HK-2 (cell line): ENCODE measurements around the gene RNF123.

Experiments used
- DNase-seq: peaks from one replicate; pipeline ENCODE4 v3.0.0-alpha.2; 2018; ENCODE audit not compliant: unreplicated experiment

RNF123 gene

GRCh38 chr3:49658711-49659110 is 30.6 kb upstream of the RNF123 start:
- DNase-seq, result no peak

- no peak for DNase-seq
These were observed 29.6 kb upstream of the RNF123 start for GRCh38 chr3:49659756-49660155.

- DNase-seq, result peak; percentile 45
These were observed 28.1 kb upstream of the RNF123 start for GRCh38 chr3:49661281-49661680.

GRCh38 chr3:49662021-49662420 is 27.3 kb upstream of the RNF123 start:
- DNase-seq, result no peak

- no peak for DNase-seq
These were observed 26.5 kb upstream of the RNF123 start for GRCh38 chr3:49662720-49663413.

- DNase-seq, result no peak
These were observed 25.5 kb upstream of the RNF123 start for GRCh38 chr3:49663831-49664230.

GRCh38 chr3:49664300-49664699 is 25.1 kb upstream of the RNF123 start:
- no peak for DNase-seq

- no peak for DNase-seq
These were observed 23.4 kb upstream of the RNF123 start for GRCh38 chr3:49665822-49666519.

- no peak for DNase-seq
These were observed 22.8 kb upstream of the RNF123 start for GRCh38 chr3:49666592-49666991.

- DNase-seq, result no peak
These were observed 21.5 kb upstream of the RNF123 start for GRCh38 chr3:49667701-49668413.

- peak; percentile 42 for DNase-seq
These were observed 21.0 kb upstream of the RNF123 start for GRCh38 chr3:49668414-49668797.

GRCh38 chr3:49668861-49669260 is 20.5 kb upstream of the RNF123 start:
- peak; percentile 53 for DNase-seq

- DNase-seq, result no peak
These were observed 20.0 kb upstream of the RNF123 start for GRCh38 chr3:49669352-49669751.

- DNase-seq, result no peak
These were observed 18.4 kb upstream of the RNF123 start for GRCh38 chr3:49670940-49671290.

GRCh38 chr3:49671291-49672288 is 17.8 kb upstream of the RNF123 start:
- peak; percentile 59 for DNase-seq

GRCh38 chr3:49673121-49673714 is 16.1 kb upstream of the RNF123 start:
- peak; percentile 64 for DNase-seq

- DNase-seq, result peak; percentile 97
These were observed 15.5 kb upstream of the RNF123 start, which contains the start of gene APEH for GRCh38 chr3:49673715-49674496. TSS of gene APEH (plus strand) at chr3:49674351. CDS start at chr3:49674402, 51 bp downstream.

GRCh38 chr3:49674497-49674983 is 14.8 kb upstream of the RNF123 start:
- DNase-seq, result no peak

- DNase-seq, result no peak
These were observed 13.4 kb upstream of the RNF123 start for GRCh38 chr3:49675912-49676311.
